Breast epithelium (tissue), 4 donors: ENCODE results near the gene RIPPLY3. TPM values are rescaled to one million over a fixed set of nuclear protein-coding genes. Genes with fewer than 3 reads are reported as not detected.

Experiments used
- DNase-seq, 2 donors: peaks; one replicate each; pipeline ENCODE4 v3.0.0-alpha.2; 2019; ENCODE audit warnings: low spot score in 2 of 2
- H3K27ac ChIP-seq, 2 donors: fragments of 200-600 bp; sonication (generic) in 1 of 2; one replicate each; pipeline ENCODE4 v1.5.1; 2016 to 2019; ENCODE audit warnings: mild to moderate bottlenecking in 1 of 2
- H3K27me3 ChIP-seq, 2 donors: fragments of 200-600 bp; sonication (generic) in 1 of 2; one replicate each; pipeline versions ENCODE4 v1.5.1 to v1.6.0; 2017 to 2019; ENCODE audit warnings: control low read depth in 1 of 2, mild to moderate bottlenecking in 1 of 2
- H3K36me3 ChIP-seq: fragments of 200-600 bp; one replicate; pipeline ENCODE4 v1.5.1; 2019
- H3K4me1 ChIP-seq, 2 donors: fragments of 200-600 bp; sonication (generic); one replicate each; pipeline ENCODE4 v1.5.1; 2016 to 2019; ENCODE audit warnings: control low read depth in 1 of 2
- H3K4me3 ChIP-seq, 3 donors: fragments of 200-600 bp; sonication (generic); 1 replicate in 2 of 3; 2 replicates in 1 of 3; pipeline ENCODE4 v1.5.1; 2016 to 2019; ENCODE audit warnings: mild to moderate bottlenecking in 3 of 3, moderate library complexity in 2 of 3
- H3K9me3 ChIP-seq, 2 donors: fragments of 200-600 bp; sonication (generic) in 1 of 2; one replicate each; pipeline ENCODE4 v1.5.1; 2016 to 2019; ENCODE audit warnings: control low read depth in 1 of 2
- CTCF ChIP-seq, 3 donors: fragments of 450-650 bp; IDR thresholded peaks; one replicate each; pipeline ENCODE4 v1.5.1; 2016 to 2017; ENCODE audit warnings: antibody characterized with exemption in 3 of 3, mild to moderate bottlenecking in 3 of 3, moderate library complexity in 3 of 3
- POLR2A ChIP-seq: fragments of 450-650 bp; IDR thresholded peaks from one replicate; pipeline ENCODE4 v1.6.1; 2016; ENCODE audit warnings: antibody characterized with exemption, mild to moderate bottlenecking, moderate library complexity
- POLR2AphosphoS5 ChIP-seq, 3 donors: sonication (generic); formaldehyde crosslinking; IDR thresholded peaks; one replicate each; pipeline ENCODE4 v1.6.1; 2017; ENCODE audit warnings: antibody characterized with exemption in 3 of 3
- intact Hi-C: fragments of 100-400 bp; cut with DNase I; formaldehyde crosslinking; loops from one replicate; pipeline ENCODE4 v1.15.1; 2023; ENCODE audit warnings: low total_unique reads
- total RNA-seq, 3 donors: library from RNA; depleted of rRNA; stranded (reverse); fragments of >200 nt; gene quantifications; one replicate each; pipeline ENCODE4 v1.1.0, GENCODE V29; 2016

The RIPPLY3 gene
- total RNA-seq, 3 donors from 2014 or later, result 0.16 to 0.44 TPM; not detected in 1

- no peaks in the 10 kb centered on the region for H3K9me3 ChIP-seq
- H3K27me3 ChIP-seq, result no peaks in the 10 kb centered on the region
- no peak overlapping the region for H3K27ac ChIP-seq
- no peak for DNase-seq
- no peak for TF ChIP-seq POLR2AphosphoS5 (IDR thresholded peaks at IDR 0.05)
- TF ChIP-seq POLR2A, result no peak
- no peak for TF ChIP-seq CTCF (IDR thresholded peaks at IDR 0.05)
- H3K4me3 ChIP-seq, result no peak overlapping the region
- intact Hi-C loops, result no loop called here
- H3K4me1 ChIP-seq, result no peaks in the 10 kb centered on the region
- H3K36me3 ChIP-seq, result no peaks in the 10 kb centered on the region
Observed at GRCh38 chr21:37039411-37040075, 33.0 kb downstream of the RIPPLY3 start.

DNA sequence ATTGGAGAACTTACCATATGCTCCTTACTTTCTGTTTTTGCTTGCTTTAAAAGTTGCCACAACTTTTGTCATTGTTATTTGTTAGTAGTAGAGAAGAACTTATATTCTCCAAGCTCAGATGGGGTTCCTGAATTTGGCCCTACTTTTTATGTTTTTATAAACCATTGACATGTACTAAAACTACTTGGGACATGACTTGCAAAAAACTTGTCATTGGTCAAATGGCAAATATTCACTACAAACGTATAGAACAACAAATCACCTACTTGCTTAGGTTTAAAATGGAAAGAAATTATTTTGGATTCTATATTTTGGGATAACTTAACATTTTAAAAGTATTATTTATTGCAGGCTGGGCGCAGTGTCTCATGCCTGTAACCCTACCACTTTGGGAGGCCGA, 33.7 kb downstream of the RIPPLY3 start:
- Histone ChIP-seq H3K27me3 (no peaks in the 10 kb centered on the region), H3K36me3 (no peaks in the 10 kb centered on the region), H3K4me3 (no peak overlapping the region), H3K9me3 (no peaks in the 10 kb centered on the region), H3K4me1 (no peaks in the 10 kb centered on the region), H3K27ac (no peak overlapping the region)
- intact Hi-C loops, result no loop called here
- DNase-seq, result no peak
- TF ChIP-seq POLR2AphosphoS5 (IDR thresholded peaks at IDR 0.05), result no peak
- no peak for TF ChIP-seq CTCF (IDR thresholded peaks at IDR 0.05)
- no peak for TF ChIP-seq POLR2A

GRCh38 chr21:37041706-37042271, 35.3 kb downstream of the RIPPLY3 start:
- no peaks in the 10 kb centered on the region for H3K36me3 ChIP-seq
- no peak overlapping the region for H3K27ac ChIP-seq
- no peak for DNase-seq
- H3K4me1 ChIP-seq, result no peaks in the 10 kb centered on the region
- H3K27me3 ChIP-seq, result no peaks in the 10 kb centered on the region
- no peak overlapping the region for H3K4me3 ChIP-seq
- intact Hi-C loops, result no loop called here
- no peaks in the 10 kb centered on the region for H3K9me3 ChIP-seq
- TF ChIP-seq POLR2AphosphoS5 (IDR thresholded peaks at IDR 0.05) (no peak), POLR2A (no peak), CTCF (IDR thresholded peaks at IDR 0.05) (no peak)

- no peak for TF ChIP-seq POLR2AphosphoS5 (IDR thresholded peaks at IDR 0.05)
- TF ChIP-seq CTCF (IDR thresholded peaks at IDR 0.05), result no peak
- TF ChIP-seq POLR2A, result no peak
- Histone ChIP-seq H3K36me3 (no peaks in the 10 kb centered on the region), H3K27me3 (no peaks in the 10 kb centered on the region), H3K27ac (no peak overlapping the region), H3K4me1 (no peaks in the 10 kb centered on the region), H3K4me3 (no peak overlapping the region), H3K9me3 (no peaks in the 10 kb centered on the region)
- intact Hi-C loops, result no loop called here
- DNase-seq, result no peak
Observed at GRCh38 chr21:37043818-37044217, 37.3 kb downstream of the RIPPLY3 start.

DNA sequence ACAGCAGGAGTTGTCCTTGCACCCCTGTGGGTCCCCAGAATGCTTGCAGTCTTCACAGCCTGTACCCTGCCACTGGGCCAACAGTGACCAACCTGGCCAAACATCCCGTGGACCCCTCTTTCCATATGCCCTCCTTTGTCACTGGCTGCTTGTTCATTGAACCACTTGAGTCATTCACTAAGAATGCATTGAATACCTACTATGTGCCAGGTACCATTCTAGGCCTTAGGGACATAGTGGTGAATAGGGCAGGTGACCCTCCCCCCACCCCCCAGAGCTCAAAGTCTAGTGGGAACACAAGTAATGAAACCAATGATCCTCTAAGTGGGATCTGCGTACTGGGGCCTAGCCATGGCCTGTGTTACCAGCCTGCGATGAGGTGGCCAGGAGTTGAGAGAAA, 38.1 kb downstream of the RIPPLY3 start:
- intact Hi-C loops, result no loop called here
- no peak for TF ChIP-seq CTCF (IDR thresholded peaks at IDR 0.05)
- Histone ChIP-seq H3K4me1 (no peaks in the 10 kb centered on the region), H3K9me3 (no peaks in the 10 kb centered on the region), H3K27ac (no peak overlapping the region), H3K4me3 (no peak overlapping the region), H3K27me3 (no peaks in the 10 kb centered on the region), H3K36me3 (no peaks in the 10 kb centered on the region)
- no peak for DNase-seq
